Inferior parietal cortex (tissue), 1 donor: ENCODE measurements around the gene ERVV-1.
A peak's percentile ranks its signal among the peaks of the same experiment; 100 is the strongest.
"Not testable (repeated sequence)": the region's sequence is repeated elsewhere in the genome, so short reads cannot be mapped to it uniquely, and the experiment has no call there.

Experiments used
- DNase-seq: peaks from one replicate; pipeline ENCODE4 v3.0.0-alpha.2; 2016; ENCODE audit errors: extremely low spot score

Gene ERVV-1, protein sequence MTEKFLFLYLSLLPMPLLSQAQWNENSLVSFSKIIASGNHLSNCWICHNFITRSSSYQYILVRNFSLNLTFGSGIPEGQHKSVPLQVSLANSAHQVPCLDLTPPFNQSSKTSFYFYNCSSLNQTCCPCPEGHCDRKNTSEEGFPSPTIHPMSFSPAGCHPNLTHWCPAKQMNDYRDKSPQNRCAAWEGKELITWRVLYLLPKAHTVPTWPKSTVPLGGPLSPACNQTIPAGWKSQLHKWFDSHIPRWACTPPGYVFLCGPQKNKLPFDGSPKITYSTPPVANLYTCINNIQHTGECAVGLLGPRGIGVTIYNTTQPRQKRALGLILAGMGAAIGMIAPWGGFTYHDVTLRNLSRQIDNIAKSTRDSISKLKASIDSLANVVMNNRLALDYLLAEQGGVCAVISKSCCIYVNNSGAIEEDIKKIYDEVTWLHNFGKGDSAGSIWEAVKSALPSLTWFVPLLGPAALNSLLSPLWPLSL

DNA sequence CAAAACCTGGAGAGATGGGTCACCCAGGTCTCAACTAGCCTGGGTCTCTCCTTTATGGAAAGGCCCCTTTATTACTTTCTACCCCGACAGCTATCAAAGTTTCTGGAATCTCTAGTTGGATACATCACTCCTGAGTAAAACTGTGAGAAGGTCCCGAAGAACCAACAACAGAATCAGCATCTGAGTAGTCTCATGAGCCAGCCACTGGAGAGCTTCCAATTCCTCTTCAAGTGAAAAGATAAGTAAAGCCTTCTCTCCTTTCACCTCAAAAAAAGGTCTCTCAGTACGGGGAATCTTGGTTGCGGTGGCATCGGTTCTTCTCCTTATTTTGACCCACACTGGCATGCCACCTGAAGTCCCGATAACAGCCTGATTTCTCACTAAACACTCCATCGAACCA, at the start of gene ERVV-1:
Gene ERVV-1 (plus strand): TSS at position 301 of the 400 bp plus-strand sequence. CDS start 170 bp downstream, outside the sequence.
- no peak for DNase-seq

DNA sequence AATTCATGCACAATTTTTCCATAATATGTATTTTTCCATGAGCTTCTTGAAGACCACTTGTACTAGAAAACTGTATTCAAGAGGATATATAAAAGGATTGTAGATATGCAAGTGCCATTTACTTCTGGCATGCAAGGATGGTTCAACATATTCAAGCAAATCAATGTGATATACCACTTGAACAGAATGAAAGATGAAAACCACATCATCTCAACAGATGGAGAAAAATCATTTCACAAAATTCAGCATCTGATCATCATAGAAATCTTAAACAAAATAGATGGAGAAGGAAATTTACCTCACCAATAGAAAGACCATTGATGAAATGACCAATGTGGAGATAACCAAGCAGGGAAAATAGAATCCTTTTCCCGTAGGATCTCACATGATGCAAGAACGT, 45.9 kb upstream of the ERVV-1 start:
- no peak for DNase-seq

DNA sequence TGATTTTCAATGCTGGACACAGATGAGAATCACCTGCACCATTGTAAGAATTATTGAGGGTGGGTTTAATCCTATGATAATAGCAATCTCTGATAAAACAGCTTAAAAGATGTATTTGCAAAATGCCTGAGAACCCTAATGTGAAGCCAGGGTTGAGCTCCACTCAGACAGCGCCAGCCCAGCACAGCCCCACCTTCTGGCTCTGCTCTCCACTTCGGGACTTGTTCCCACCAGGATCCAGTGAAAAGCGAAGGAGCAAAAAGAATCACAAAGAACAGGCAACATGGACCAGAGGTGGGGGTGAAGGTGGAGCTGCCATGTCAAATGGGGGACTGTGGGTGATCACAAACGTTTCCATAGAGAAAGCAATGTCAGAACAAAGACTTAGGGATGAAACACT, 32.4 kb upstream of the ERVV-1 start:
- no peak for DNase-seq

DNA sequence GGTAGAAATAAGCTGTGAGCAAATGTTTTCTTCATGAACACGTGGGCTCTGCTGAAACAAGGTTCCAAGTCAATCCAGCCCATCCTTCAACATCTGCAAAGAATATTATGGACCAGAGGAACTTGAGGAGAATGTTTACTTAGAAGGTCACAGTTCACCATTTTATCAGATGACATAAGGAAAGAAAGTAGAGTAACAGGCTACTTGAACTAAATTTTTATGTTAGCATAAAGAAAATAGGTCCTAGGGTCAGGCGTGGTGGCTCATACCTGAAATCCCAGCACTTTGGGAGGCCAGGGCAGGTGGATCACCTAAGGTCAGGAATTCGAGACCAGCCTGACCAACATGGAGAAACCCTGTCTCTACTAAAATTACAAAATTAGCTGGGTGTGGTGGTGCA, 30.6 kb upstream of the ERVV-1 start:
- not testable (repeated sequence) for DNase-seq

DNA sequence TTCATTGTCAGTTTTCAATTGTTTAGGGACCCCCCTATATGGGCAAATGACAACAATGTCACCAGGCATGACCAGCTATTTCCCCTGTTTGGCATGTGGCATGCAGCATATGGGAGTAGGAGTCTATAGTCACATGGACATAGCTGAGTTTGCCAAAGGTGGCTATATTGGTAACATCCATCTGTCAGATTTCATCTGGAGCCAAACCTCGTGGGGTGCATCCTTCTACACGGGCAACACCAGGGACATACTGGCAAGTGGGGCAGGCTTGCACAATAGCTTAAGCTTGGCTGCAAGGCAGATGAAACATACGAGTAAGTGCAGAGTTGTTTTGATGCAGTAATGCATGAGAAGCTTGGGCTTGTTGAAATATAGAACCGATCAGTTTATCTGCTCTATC, 26.5 kb upstream of the ERVV-1 start:
- DNase-seq: peak; percentile 70

DNA sequence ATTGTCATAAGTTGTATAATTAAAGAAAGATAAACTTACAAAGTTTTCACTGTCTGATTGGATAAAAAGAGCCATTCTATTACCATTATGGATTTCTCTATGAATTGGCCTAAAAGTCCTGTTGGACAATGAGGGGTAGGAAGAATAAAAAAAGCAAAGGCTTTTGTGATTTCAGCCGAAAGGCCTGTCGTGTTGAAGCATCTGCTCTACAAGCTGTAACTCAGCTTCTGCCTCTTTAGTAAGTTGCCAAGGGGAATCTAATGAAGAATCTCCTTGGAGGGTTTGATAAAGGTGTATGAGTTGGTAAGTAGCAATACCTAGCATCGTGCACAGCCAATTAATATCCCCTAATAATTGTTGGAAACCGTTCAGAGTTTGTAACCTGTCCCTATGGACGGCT, 25.2 kb upstream of the ERVV-1 start:
- no peak for DNase-seq

DNA sequence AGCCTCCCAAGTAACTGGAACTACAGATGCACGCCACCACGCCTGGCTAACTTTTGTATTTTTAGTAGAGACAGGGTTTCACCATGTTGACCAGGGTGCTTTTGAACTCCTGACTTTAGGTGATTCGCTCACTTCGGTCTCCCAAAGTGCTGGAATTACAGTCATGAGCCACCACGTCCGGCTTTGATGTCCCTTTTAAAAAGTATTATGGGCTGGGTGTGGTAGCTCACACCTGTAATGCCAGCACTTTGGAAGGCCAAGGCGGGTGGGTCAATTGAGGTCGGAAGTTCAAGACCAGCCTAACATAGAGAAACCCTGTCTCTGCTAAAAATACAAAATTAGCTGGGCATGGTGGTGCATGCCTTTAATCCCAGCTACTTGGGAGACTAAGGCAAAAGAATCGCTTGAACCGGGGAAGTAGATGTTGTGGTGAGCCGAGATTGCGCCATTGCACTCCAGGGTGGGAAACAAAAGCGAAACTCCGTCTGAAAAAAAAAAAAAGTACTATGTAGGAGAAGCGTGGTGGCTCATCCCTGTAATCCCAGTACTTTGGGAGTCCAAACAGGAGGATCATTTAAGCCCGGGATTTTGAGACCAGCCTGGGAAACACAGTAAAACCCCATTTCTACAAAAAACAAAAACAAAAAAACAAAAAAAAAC, 22.8 kb upstream of the ERVV-1 start:
- no peak for DNase-seq

DNA sequence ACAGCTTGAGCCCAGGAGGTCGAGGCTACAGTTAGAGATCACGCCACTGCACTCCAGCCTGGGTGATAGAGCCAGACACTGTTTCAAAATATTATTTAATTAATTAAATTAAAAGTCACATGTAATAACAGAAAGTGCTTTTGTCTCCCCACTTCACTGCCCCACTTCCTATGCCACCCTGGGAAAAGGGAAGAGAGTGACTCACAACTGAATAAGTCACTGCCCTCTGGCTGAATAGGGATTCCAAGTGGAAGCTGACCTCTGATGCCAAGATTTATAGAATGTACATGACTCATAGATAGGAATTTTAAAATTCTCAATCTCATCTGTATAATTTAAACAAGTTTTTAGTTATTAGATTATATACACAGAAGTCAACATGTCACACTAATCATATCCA, 22.2 kb upstream of the ERVV-1 start:
- no peak for DNase-seq

DNA sequence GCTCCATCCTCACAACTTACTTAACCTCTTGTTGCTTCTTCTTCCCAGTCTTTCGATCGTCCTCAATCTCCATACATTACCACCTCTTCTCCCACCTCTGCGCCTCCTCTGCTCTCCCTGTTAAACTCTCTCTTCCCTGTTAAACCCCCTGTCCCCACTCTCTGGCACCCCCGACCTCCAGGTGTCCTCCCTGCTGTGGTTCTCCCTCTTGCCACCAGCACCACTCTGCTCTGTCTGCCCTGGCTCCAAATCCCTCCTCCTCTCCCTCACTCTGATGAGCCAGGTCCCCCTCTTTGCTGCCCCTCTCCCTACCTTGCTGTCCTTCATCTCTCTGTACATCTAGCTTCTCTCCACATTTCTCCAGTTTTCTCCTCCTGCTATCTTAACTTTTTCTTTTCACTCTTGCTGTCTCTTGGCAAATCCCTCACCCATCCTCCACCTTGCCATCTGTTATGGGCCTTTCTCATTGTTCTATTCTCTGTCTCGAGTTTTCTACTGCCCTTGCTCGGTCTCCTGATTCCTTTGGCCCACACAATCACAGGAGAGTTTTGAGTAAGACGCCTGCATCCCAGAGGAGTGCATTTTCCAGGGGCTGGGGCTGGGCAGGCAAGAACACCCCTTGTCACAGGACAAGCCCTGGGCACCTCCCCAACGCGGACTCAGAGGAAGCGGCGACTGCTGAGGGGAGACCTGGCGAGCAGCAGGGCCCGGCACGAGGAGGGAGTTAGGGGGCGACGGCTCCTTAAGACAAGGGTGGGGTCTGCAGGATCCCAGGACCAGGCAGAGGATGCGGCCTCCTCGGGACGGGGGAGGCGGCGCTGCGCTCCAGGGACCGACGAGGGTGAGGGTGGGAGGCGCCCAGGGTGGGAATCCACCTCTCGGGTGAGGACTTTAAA, 21.4 kb upstream of the ERVV-1 start:
- DNase-seq: peak; percentile 38

DNA sequence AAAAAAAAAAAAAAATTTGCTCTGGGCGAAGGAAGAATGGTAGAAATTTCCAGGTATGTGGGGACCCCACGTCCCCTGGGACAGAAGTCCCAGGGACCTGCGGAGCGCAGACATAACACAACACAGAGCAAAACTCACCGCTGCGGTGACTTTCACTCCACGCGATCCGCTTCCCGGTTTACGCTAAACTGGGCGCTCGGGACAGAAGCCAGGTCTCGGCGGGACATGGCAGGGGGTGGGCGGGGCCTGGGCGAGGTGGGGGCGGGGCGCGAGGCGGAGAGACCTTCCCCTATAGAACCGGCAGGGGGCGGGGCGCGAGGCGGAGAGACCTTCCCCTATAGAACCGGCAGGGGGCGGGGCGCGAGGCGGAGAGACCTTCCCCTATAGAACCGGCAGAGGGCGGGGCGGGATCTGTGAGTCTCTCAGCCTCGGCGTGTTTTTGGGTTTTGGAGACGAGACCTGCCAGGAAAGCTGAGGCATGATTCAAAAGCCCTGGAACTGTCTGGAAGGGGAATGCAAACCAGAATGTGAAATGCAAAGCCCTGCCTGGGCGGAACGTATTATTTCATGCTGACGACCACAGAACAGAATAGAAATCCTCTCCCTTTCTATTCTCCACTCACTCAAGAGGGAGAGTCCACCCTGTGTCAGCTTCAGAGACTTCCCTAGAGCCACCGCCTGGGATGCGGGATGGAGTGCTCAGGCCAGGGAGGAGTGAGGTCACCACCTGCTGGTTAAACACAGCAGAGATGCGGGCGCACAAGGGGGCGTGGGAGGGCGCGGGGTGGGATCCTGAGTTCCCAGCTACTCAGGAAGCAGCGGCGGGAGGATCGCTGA, 20.2 kb upstream of the ERVV-1 start:
- peak; percentile 60 for DNase-seq

DNA sequence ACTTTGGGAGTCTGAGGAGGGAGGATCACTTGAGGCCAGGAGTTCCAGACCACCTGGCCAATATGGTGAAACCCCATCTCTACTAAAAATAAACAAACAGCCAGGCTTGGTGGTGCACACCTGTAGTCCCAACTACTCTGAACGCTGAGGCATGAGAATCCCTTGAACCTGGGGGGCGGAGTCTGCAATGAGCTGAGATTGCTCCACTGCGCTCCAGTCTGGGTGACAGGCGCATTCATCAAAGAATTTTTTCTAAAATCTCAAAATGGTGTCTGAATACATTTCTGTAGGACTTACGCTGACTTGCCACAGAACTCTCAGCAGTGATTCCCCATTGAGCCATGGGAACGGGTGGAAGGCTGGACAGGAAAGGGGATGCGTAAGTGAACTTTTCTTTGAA, 18.0 kb upstream of the ERVV-1 start:
- DNase-seq: no peak

DNA sequence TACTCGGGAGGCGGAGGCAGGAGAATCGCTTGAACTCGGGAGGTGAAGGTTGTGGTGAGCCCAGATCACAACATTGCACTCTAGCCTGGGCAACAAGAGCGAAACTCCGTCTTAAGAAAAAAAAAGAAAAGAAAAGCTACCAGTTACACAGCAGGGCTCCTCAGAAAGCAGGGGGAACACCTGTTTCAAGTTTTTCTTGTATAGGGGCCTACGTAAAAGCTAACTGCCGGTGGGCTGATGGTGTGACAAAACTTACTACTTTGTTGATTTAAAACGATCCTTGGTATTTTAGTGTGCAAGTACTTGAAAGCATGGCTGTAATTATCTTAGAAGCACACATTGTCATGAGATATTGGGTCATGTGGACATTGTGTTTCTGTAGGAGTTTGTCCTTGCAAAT, 15.7 kb upstream of the ERVV-1 start:
- DNase-seq: no peak

DNA sequence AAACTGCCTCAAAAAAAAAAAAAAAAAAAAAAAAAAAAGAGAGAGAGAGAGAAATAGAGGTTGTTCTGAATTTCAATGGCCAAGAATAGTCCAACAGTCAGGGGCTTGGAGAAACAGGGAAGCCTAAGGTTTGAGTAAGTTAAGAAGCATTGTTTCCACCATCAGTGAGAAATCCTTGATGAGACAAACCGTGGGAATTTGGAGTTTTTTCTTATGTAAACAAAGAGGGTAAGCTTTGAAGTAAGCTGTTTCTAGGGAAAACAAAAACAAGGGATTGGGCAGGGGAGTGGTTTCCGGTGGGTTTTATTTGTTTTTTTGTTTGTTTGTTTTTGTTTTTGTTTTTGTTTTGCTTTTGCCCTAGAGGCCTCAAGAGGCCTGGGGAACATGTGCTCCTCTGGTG, 11.2 kb upstream of the ERVV-1 start:
- DNase-seq: no peak

DNA sequence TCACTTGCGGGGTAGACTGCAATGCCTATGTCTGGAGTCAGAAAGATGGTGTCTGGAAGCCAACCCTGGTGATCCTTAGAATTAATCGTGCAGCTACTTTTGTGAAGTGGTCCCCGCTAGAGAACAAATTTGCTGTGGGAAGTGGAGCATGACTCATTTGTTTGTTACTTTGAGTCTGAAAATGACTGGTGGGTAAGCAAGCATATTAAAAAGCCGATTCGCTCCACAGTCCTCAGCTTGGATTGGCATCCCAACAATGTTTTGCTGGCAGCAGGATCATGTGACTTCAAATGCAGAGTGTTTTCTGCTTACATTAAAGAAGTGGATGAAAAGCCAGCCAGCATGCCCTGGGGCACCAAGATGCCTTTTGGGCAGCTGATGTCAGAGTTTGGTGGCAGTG, 9.5 kb upstream of the ERVV-1 start:
- DNase-seq: no peak

DNA sequence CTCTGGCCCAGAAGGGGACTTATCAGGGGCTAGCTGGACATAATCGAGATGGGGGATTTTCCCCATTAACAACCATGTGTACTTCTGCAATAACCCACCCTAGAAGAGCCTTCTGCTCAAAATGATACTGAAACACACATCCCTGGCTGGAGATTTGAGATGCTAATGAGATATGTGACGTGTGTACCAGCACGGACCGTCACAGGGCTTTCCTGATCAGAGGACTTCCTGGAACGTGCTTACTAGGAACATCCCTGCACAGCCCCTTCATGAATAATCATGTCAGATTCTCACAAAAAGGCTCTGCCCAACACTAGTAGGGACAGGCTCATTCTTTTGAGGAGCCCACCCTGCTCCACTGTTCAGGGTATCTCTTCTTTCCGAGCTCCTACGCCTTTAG, 6.5 kb upstream of the ERVV-1 start:
- DNase-seq: no peak

DNA sequence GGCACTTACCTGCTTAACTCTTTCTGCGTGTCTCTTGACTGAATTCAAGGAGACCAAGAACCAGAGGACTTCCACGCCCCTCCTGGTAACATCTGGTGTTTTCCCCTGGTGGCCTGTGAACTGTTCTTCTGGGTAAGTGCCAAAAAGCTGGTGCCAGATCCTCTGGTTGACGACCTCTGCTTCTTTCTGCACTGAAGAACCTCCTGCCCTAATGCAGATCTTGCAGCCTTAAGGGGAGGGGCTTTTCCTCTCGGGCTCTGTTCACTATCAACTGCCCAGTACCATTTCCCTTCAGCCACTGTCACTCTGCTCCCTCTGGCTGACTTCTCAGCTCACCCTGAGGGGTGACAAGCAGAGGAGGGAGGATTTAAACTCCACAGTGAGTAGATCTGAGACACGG, 6.1 kb upstream of the ERVV-1 start:
- no peak for DNase-seq

DNA sequence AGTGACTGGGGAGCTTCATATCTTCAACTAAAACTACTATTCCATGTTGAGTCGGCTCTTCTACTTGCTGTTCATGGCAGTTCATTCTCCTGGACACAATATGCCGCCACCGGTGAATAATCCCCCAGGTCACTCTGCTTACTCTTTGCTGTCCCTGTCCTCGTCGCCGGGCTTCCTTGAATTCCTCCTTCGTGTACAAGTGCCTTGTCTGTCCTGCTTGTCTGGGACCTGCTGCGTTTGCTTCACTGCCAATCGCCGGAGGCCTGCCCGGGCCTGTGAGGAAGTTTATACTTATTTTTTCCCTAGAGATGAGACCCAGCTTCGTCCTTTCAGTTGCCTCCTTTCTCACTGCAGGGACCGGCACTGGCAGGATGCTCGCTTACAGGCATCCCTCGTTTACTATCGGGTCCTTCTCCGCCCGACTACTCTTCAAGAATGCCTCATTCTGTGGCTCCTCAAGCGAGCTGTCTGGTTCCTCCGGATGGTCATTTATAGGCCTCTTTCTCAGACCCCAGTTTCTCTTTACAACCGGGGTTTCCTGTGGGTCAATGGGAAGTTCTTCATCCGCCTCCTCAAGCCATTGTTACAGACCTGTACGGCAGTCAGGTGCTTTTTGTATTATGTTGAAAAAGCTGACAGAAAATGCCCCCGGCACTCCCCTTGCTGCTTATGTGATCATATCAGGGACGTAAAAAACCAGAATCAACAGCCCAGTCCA, 5.5 kb upstream of the ERVV-1 start:
- no peak for DNase-seq

DNA sequence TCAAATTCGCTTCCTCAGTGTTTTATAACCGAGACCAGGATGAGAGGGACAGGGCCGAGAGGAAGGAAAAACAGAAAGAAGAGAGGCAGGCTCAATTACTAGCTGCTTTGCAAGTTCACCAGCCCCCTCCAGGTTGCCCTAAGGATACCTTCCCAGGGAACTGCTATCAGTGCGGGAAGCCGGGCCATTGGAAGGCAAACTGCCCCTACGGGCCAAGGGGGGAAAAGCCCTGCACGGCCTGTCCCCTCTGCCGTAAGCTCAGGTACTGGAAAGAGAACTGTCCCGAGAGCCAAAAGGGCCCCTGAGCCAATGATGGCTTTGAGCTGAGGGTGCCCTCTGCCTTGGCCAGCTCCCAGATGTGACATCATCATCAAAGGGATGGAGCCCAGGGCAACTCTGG, 3.2 kb upstream of the ERVV-1 start:
- no peak for DNase-seq

DNA sequence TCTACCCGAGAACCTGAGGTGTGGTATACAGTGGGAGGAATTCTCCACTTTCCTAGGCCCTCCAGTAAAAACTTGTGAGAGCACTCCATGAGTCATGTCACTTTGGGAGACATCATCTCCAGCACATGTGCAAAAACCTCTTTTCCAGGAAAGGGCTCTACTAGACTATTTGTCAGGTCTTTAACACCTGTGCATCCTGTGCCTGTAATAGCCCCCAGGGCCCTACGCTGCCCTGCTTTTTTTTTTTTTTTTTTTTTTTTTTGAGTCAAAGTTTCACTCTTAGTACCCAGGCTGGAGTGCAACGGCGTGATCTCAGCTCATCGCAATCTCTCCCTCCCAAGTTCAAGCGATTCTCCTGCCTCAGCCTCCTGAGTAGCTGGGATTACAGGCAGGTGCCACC, 1.7 kb upstream of the ERVV-1 start:
- DNase-seq: no peak

DNA sequence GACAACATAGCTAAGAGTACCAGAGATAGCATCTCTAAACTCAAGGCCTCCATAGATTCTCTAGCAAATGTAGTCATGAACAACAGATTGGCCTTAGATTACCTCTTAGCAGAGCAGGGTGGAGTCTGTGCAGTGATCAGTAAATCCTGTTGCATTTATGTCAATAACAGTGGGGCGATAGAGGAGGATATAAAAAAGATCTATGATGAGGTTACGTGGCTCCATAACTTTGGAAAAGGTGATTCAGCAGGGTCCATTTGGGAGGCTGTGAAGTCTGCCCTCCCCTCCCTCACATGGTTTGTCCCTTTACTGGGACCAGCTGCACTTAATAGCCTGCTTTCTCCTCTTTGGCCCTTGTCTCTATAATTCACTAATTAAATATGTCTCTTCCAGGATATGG, 1.4 kb downstream of the ERVV-1 start:
- no peak for DNase-seq

DNA sequence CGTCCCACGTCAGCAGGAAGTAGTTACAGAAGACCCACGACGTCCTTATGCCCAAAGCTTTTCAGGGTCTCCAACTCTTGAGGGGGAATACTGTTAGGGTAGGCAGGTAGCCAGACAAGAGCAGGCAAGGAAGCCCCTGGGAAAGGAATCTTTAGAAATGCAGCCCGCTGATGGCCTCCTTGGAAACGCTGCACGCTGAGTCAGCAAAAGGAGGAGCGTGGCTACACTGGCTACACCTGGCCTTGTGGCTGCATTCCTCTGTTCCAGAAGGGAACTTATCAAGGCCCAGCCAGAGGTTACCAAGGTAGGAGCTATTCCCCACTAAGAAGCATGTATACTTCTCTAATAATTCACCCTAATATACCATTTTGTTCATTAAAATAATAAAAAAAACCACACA, 2.0 kb downstream of the ERVV-1 start:
- no peak for DNase-seq
